ENCODE measurements around the gene KLHL26. TPM values are rescaled to one million over a fixed set of nuclear protein-coding genes. Genes with fewer than 3 reads are reported as not detected.

Gene KLHL26
- total RNA-seq, 1 experiment from 2014 or later, result 10.7 TPM

DNA sequence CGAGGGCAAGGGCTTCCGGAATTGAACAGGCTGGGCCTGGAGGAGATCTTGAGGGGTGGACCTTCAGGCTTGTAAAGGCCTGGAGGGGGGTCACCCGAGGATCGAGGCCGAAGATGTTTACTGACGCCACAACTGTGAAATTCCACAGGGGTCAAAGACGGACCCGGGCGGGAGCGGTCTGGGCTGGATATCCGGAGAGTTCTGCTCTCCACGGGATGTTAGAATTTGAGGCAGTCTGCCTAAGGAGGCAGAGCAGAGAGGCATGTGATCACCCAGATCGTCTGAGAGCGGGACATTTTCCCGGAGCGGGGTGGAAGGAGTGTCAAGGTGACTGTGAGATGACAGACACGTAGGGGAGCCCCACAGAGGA lies 13.2 kb downstream of the KLHL26 start:
- no peak overlapping the region for H2BK12ac ChIP-seq (ENCODE audit: insufficient read length, low read depth, low read length)
- Mint-ChIP-seq H3K27me3 (ENCODE audit: low read depth) (peaks cover 2% of the 10 kb centered on the region), H3K36me3 (ENCODE audit: insufficient read depth in 1 of 3, low read depth in 3 of 3) (peaks cover 0 to 2% (median 2%) of the 10 kb centered on the region in 3 experiments; a peak in 1 of 7 replicates), H3K27ac (peak overlapping the region in 1 of 3 experiments; percentile 68; a peak in 1 of 7 replicates), H3K4me1 (peaks cover 30 to 46% of the 10 kb centered on the region in 2 experiments), H3K9me3 (no peaks in the 10 kb centered on the region), H3K4me3 (no peak overlapping the region)
- no peak overlapping the region for H3K23ac ChIP-seq (ENCODE audit: insufficient read length, low read depth, low read length)
- H2BK120ac ChIP-seq (ENCODE audit: low read depth, low read length, poor library complexity, severe bottlenecking), result no peak overlapping the region
- no peak overlapping the region for H3K56ac ChIP-seq (ENCODE audit: insufficient read length, low read depth, low read length)
- no peak overlapping the region for H3K9ac ChIP-seq (ENCODE audit: extremely low read depth, insufficient read length, low read length)
- H3K9me3 ChIP-seq (ENCODE audit: control insufficient read depth, low read depth, low read length), result no peaks in the 10 kb centered on the region
- H2BK15ac ChIP-seq (ENCODE audit: low read depth, low read length), result no peak overlapping the region
- H3K23me2 ChIP-seq (ENCODE audit: insufficient read length, low read depth, low read length, poor library complexity, severe bottlenecking), result no peaks in the 10 kb centered on the region
- H3T11ph ChIP-seq (ENCODE audit: low read length), result no peak overlapping the region
- no peaks in the 10 kb centered on the region for H3K79me2 ChIP-seq (ENCODE audit: insufficient read depth, low read length)
- no peak overlapping the region for H4K91ac ChIP-seq (ENCODE audit: insufficient read length, low read depth, low read length)
- TF ChIP-seq, protein P1, sequence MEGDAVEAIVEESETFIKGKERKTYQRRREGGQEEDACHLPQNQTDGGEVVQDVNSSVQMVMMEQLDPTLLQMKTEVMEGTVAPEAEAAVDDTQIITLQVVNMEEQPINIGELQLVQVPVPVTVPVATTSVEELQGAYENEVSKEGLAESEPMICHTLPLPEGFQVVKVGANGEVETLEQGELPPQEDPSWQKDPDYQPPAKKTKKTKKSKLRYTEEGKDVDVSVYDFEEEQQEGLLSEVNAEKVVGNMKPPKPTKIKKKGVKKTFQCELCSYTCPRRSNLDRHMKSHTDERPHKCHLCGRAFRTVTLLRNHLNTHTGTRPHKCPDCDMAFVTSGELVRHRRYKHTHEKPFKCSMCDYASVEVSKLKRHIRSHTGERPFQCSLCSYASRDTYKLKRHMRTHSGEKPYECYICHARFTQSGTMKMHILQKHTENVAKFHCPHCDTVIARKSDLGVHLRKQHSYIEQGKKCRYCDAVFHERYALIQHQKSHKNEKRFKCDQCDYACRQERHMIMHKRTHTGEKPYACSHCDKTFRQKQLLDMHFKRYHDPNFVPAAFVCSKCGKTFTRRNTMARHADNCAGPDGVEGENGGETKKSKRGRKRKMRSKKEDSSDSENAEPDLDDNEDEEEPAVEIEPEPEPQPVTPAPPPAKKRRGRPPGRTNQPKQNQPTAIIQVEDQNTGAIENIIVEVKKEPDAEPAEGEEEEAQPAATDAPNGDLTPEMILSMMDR (conservative IDR thresholded peaks at IDR 0.05), result no peak
- H3K27ac ChIP-seq (ENCODE audit: insufficient read length, low read depth, low read length), result no peak overlapping the region
- H3K4me2 ChIP-seq (ENCODE audit: insufficient read depth, insufficient read length, low read length), result no peak overlapping the region
- H3K79me1 ChIP-seq (ENCODE audit: insufficient read depth, low read depth, low read length, poor library complexity, severe bottlenecking), result no peaks in the 10 kb centered on the region
- no peak for DNase-seq
- H2BK20ac ChIP-seq (ENCODE audit: low read depth, low read length, poor library complexity, severe bottlenecking), result no peak overlapping the region
- H3K14ac ChIP-seq (ENCODE audit: insufficient read depth, low read length), result no peak overlapping the region
- H4K5ac ChIP-seq (ENCODE audit: insufficient read length, low read depth, low read length), result no peak overlapping the region
- H3K4ac ChIP-seq (ENCODE audit: low read depth, low read length), result no peak overlapping the region
- H2AFZ ChIP-seq (ENCODE audit: low read length), result no peak overlapping the region
- no CpG with 5 or more reads among the region's 17 CpGs for WGBS (ENCODE audit: extremely low coverage, insufficient read length, low lambda C conversion rate)
- no peak overlapping the region for H2AK5ac ChIP-seq (ENCODE audit: insufficient read length, low read length)
- no peaks in the 10 kb centered on the region for H4K20me1 ChIP-seq (ENCODE audit: control insufficient read depth, insufficient read depth, insufficient read length)
- H4K8ac ChIP-seq (replicated peaks; ENCODE audit: insufficient read length, low read depth, low read length), result no peak overlapping the region
- H3K27me3 ChIP-seq (ENCODE audit: insufficient read depth, low read length), result no peaks in the 10 kb centered on the region
- H2BK5ac ChIP-seq (ENCODE audit: insufficient read length, low read length), result no peak overlapping the region
- no peak overlapping the region for H3K18ac ChIP-seq (ENCODE audit: insufficient read length, low read depth, low read length)
- H3K4me1 ChIP-seq (ENCODE audit: insufficient read depth, low read length), result no peaks in the 10 kb centered on the region; the same call in 1 of the 2 replicates

Measured in H9 (cell line).